Measurements from ENCODE around the gene GALNT10.

DNA sequence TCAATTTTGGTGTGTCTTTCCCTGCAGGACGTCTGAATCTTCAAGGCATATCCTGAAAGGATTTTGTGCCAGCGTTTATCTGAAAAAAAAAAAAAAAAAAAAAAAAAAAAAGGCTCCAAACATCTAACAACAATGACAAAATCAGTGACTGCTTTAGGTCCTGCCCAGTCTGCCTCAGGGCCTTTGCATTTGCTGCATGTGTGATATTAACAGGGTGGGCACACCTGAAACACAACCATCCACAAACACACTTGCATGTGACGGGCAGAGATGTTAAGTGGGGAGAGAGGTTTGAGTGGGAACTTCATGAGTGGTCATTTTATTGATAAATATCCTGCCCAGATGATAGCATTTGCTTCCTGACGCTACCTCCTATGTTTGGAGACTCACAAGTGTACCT, 172.9 kb downstream of the GALNT10 start:
- TF ChIP-seq, protein P1, sequence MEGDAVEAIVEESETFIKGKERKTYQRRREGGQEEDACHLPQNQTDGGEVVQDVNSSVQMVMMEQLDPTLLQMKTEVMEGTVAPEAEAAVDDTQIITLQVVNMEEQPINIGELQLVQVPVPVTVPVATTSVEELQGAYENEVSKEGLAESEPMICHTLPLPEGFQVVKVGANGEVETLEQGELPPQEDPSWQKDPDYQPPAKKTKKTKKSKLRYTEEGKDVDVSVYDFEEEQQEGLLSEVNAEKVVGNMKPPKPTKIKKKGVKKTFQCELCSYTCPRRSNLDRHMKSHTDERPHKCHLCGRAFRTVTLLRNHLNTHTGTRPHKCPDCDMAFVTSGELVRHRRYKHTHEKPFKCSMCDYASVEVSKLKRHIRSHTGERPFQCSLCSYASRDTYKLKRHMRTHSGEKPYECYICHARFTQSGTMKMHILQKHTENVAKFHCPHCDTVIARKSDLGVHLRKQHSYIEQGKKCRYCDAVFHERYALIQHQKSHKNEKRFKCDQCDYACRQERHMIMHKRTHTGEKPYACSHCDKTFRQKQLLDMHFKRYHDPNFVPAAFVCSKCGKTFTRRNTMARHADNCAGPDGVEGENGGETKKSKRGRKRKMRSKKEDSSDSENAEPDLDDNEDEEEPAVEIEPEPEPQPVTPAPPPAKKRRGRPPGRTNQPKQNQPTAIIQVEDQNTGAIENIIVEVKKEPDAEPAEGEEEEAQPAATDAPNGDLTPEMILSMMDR (IDR thresholded peaks at IDR 0.05) = no peak
- TF ChIP-seq, protein P2, sequence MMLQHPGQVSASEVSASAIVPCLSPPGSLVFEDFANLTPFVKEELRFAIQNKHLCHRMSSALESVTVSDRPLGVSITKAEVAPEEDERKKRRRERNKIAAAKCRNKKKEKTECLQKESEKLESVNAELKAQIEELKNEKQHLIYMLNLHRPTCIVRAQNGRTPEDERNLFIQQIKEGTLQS (CRISPR knock-in tag; conservative IDR thresholded peaks at IDR 0.05) = no peak
- TF ChIP-seq NR3C1 (CRISPR knock-in tag; conservative IDR thresholded peaks at IDR 0.05; ENCODE audit: low read depth) (no peak), ZNF121 (CRISPR knock-in tag; IDR thresholded peaks at IDR 0.05) (no peak), CREM (CRISPR knock-in tag; IDR thresholded peaks at IDR 0.05) (no peak), ZNF416 (CRISPR knock-in tag; IDR thresholded peaks at IDR 0.05) (no peak), CBFB (CRISPR knock-in tag; IDR thresholded peaks at IDR 0.05; ENCODE audit: low read depth) (no peak)
- TF ChIP-seq, protein P3, sequence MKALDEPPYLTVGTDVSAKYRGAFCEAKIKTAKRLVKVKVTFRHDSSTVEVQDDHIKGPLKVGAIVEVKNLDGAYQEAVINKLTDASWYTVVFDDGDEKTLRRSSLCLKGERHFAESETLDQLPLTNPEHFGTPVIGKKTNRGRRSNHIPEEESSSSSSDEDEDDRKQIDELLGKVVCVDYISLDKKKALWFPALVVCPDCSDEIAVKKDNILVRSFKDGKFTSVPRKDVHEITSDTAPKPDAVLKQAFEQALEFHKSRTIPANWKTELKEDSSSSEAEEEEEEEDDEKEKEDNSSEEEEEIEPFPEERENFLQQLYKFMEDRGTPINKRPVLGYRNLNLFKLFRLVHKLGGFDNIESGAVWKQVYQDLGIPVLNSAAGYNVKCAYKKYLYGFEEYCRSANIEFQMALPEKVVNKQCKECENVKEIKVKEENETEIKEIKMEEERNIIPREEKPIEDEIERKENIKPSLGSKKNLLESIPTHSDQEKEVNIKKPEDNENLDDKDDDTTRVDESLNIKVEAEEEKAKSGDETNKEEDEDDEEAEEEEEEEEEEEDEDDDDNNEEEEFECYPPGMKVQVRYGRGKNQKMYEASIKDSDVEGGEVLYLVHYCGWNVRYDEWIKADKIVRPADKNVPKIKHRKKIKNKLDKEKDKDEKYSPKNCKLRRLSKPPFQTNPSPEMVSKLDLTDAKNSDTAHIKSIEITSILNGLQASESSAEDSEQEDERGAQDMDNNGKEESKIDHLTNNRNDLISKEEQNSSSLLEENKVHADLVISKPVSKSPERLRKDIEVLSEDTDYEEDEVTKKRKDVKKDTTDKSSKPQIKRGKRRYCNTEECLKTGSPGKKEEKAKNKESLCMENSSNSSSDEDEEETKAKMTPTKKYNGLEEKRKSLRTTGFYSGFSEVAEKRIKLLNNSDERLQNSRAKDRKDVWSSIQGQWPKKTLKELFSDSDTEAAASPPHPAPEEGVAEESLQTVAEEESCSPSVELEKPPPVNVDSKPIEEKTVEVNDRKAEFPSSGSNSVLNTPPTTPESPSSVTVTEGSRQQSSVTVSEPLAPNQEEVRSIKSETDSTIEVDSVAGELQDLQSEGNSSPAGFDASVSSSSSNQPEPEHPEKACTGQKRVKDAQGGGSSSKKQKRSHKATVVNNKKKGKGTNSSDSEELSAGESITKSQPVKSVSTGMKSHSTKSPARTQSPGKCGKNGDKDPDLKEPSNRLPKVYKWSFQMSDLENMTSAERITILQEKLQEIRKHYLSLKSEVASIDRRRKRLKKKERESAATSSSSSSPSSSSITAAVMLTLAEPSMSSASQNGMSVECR (CRISPR knock-in tag; IDR thresholded peaks at IDR 0.05; ENCODE audit: borderline replicate concordance) = no peak
- TF ChIP-seq, protein P4, sequence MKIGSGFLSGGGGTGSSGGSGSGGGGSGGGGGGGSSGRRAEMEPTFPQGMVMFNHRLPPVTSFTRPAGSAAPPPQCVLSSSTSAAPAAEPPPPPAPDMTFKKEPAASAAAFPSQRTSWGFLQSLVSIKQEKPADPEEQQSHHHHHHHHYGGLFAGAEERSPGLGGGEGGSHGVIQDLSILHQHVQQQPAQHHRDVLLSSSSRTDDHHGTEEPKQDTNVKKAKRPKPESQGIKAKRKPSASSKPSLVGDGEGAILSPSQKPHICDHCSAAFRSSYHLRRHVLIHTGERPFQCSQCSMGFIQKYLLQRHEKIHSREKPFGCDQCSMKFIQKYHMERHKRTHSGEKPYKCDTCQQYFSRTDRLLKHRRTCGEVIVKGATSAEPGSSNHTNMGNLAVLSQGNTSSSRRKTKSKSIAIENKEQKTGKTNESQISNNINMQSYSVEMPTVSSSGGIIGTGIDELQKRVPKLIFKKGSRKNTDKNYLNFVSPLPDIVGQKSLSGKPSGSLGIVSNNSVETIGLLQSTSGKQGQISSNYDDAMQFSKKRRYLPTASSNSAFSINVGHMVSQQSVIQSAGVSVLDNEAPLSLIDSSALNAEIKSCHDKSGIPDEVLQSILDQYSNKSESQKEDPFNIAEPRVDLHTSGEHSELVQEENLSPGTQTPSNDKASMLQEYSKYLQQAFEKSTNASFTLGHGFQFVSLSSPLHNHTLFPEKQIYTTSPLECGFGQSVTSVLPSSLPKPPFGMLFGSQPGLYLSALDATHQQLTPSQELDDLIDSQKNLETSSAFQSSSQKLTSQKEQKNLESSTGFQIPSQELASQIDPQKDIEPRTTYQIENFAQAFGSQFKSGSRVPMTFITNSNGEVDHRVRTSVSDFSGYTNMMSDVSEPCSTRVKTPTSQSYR (CRISPR knock-in tag; IDR thresholded peaks at IDR 0.05) = no peak
- TF ChIP-seq, protein P5, sequence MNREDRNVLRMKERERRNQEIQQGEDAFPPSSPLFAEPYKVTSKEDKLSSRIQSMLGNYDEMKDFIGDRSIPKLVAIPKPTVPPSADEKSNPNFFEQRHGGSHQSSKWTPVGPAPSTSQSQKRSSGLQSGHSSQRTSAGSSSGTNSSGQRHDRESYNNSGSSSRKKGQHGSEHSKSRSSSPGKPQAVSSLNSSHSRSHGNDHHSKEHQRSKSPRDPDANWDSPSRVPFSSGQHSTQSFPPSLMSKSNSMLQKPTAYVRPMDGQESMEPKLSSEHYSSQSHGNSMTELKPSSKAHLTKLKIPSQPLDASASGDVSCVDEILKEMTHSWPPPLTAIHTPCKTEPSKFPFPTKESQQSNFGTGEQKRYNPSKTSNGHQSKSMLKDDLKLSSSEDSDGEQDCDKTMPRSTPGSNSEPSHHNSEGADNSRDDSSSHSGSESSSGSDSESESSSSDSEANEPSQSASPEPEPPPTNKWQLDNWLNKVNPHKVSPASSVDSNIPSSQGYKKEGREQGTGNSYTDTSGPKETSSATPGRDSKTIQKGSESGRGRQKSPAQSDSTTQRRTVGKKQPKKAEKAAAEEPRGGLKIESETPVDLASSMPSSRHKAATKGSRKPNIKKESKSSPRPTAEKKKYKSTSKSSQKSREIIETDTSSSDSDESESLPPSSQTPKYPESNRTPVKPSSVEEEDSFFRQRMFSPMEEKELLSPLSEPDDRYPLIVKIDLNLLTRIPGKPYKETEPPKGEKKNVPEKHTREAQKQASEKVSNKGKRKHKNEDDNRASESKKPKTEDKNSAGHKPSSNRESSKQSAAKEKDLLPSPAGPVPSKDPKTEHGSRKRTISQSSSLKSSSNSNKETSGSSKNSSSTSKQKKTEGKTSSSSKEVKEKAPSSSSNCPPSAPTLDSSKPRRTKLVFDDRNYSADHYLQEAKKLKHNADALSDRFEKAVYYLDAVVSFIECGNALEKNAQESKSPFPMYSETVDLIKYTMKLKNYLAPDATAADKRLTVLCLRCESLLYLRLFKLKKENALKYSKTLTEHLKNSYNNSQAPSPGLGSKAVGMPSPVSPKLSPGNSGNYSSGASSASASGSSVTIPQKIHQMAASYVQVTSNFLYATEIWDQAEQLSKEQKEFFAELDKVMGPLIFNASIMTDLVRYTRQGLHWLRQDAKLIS (CRISPR knock-in tag; IDR thresholded peaks at IDR 0.05; ENCODE audit: borderline replicate concordance) = no peak
- TF ChIP-seq, protein P6, sequence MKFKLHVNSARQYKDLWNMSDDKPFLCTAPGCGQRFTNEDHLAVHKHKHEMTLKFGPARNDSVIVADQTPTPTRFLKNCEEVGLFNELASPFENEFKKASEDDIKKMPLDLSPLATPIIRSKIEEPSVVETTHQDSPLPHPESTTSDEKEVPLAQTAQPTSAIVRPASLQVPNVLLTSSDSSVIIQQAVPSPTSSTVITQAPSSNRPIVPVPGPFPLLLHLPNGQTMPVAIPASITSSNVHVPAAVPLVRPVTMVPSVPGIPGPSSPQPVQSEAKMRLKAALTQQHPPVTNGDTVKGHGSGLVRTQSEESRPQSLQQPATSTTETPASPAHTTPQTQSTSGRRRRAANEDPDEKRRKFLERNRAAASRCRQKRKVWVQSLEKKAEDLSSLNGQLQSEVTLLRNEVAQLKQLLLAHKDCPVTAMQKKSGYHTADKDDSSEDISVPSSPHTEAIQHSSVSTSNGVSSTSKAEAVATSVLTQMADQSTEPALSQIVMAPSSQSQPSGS (CRISPR knock-in tag; IDR thresholded peaks at IDR 0.05; ENCODE audit: borderline replicate concordance, low read depth) = no peak

All from WTC11 (cell line).